WTC11 (cell line): Measurements from ENCODE around the gene ADAM19. TPM values are rescaled to one million over a fixed set of nuclear protein-coding genes. Genes with fewer than 3 reads are reported as not detected.

Experiments used
- ATAC-seq: fragments of 200-7000 bp; cut with Tn5 transposase; 2 replicates; pipeline ENCODE4 v1.10.0; 2021; ENCODE audit warnings: mild to moderate bottlenecking, moderate library complexity
- CTCF ChIA-PET: fragments of 300-600 bp; sonication (Branson Sonifier 250); formaldehyde crosslinking; loops from one replicate; lab custom pipeline; 2021; ENCODE audit warnings: antibody characterized with exemption; lab: Charles Lee
- POLR2A ChIA-PET: fragments of 350-600 bp; sonication (Branson Sonifier 250); formaldehyde crosslinking; loops from one replicate; lab custom pipeline; 2021; ENCODE audit warnings: antibody characterized with exemption; lab: Charles Lee
- DNase-seq: peaks from one replicate; pipeline ENCODE4 v3.0.0; 2021; ENCODE audit warnings: low spot score
- H3K27ac Mint-ChIP-seq: 2 replicates; pipeline ENCODE4 v1.8.0; 2021; ENCODE audit warnings: mixed read lengths
- H3K27me3 Mint-ChIP-seq: 2 replicates; pipeline ENCODE4 v1.8.0; 2021; ENCODE audit warnings: low read depth, mild to moderate bottlenecking, moderate library complexity, mixed read lengths
- H3K36me3 Mint-ChIP-seq: 2 replicates; pipeline ENCODE4 v1.8.0; 2021; ENCODE audit warnings: mixed read lengths
- H3K4me1 Mint-ChIP-seq: 2 replicates; pipeline ENCODE4 v1.8.0; 2022; ENCODE audit warnings: mixed read lengths
- H3K4me3 Mint-ChIP-seq: 2 replicates; pipeline ENCODE4 v1.8.0; 2021; ENCODE audit warnings: mild to moderate bottlenecking, moderate library complexity, mixed read lengths
- H3K9me3 Mint-ChIP-seq: 2 replicates; pipeline ENCODE4 v1.8.0; 2021; ENCODE audit warnings: mixed read lengths
- CBFB ChIP-seq: sonication (generic); formaldehyde crosslinking; IDR thresholded peaks from 2 replicates; pipeline ENCODE4 v1.8.1; 2022; ENCODE audit warnings: mild to moderate bottlenecking, low read depth, missing genetic modification reagents
- CDX4 ChIP-seq: fragments of 250-450 bp; sonication (Bioruptor Pico); IDR thresholded peaks from 2 replicates; pipeline ENCODE4 v1.9.0; 2021; ENCODE audit warnings: moderate library complexity, mild to moderate bottlenecking, inconsistent platforms, borderline replicate concordance
- CREM ChIP-seq: sonication (generic); formaldehyde crosslinking; IDR thresholded peaks from 2 replicates; pipeline ENCODE4 v1.8.1; 2022; ENCODE audit warnings: mild to moderate bottlenecking, missing genetic modification reagents, moderate library complexity
- E2F5 ChIP-seq: sonication (generic); formaldehyde crosslinking; IDR thresholded peaks from 2 replicates; pipeline ENCODE4 v1.8.1; 2022; ENCODE audit warnings: mild to moderate bottlenecking, moderate library complexity, missing genetic modification reagents
- ESRRA ChIP-seq: sonication (generic); formaldehyde crosslinking; IDR thresholded peaks from 2 replicates; pipeline ENCODE4 v1.8.1; 2022; ENCODE audit warnings: mild to moderate bottlenecking, missing genetic modification reagents, borderline replicate concordance
- FOXP1 ChIP-seq: sonication (generic); formaldehyde crosslinking; IDR thresholded peaks from 2 replicates; pipeline ENCODE4 v1.8.0; 2022; ENCODE audit warnings: missing genetic modification reagents, mild to moderate bottlenecking, moderate library complexity, borderline replicate concordance
- GTF2I ChIP-seq: fragments of 250-450 bp; sonication (Bioruptor Pico); conservative IDR thresholded peaks from 2 replicates; pipeline ENCODE4 v1.4.0; 2021; ENCODE audit warnings: mild to moderate bottlenecking
- HMGA2 ChIP-seq: fragments of 250-450 bp; sonication (Bioruptor Pico); IDR thresholded peaks from 2 replicates; pipeline ENCODE4 v1.4.0; 2021; ENCODE audit warnings: mild to moderate bottlenecking, moderate library complexity
- JUN ChIP-seq: sonication (generic); formaldehyde crosslinking; IDR thresholded peaks from 2 replicates; pipeline ENCODE4 v1.8.0; 2023; ENCODE audit warnings: mild to moderate bottlenecking, missing genetic modification reagents
- NFATC4 ChIP-seq: fragments of 250-450 bp; sonication (Bioruptor Pico); IDR thresholded peaks from 2 replicates; pipeline ENCODE4 v1.9.0; 2021; ENCODE audit warnings: mild to moderate bottlenecking
- NFYB ChIP-seq: sonication (generic); formaldehyde crosslinking; conservative IDR thresholded peaks from 2 replicates; pipeline ENCODE4 v1.8.0; 2022; ENCODE audit warnings: low read depth, missing genetic modification reagents
- PRDM15 ChIP-seq: sonication (generic); formaldehyde crosslinking; IDR thresholded peaks from 2 replicates; pipeline ENCODE4 v1.8.0; 2022; ENCODE audit warnings: missing genetic modification reagents
- PREB ChIP-seq: sonication (generic); formaldehyde crosslinking; IDR thresholded peaks from 2 replicates; pipeline ENCODE4 v1.8.1; 2022; ENCODE audit warnings: mild to moderate bottlenecking, missing genetic modification reagents, moderate library complexity, borderline replicate concordance
- RELA ChIP-seq: sonication (generic); formaldehyde crosslinking; IDR thresholded peaks from 2 replicates; pipeline ENCODE4 v1.8.1; 2022; ENCODE audit warnings: missing genetic modification reagents, mild to moderate bottlenecking, borderline replicate concordance
- SMAD4 ChIP-seq: sonication (generic); formaldehyde crosslinking; IDR thresholded peaks from 2 replicates; pipeline ENCODE4 v1.8.0; 2022; ENCODE audit warnings: mild to moderate bottlenecking, missing genetic modification reagents
- STAT6 ChIP-seq: sonication (generic); formaldehyde crosslinking; conservative IDR thresholded peaks from 2 replicates; pipeline ENCODE4 v1.8.1; 2023; ENCODE audit warnings: mild to moderate bottlenecking, low read depth, missing genetic modification reagents, moderate library complexity
- ZNF281 ChIP-seq: sonication (generic); formaldehyde crosslinking; IDR thresholded peaks from 2 replicates; pipeline ENCODE4 v1.8.0; 2023; ENCODE audit warnings: mild to moderate bottlenecking, missing genetic modification reagents
- ZNF532 ChIP-seq: fragments of 250-450 bp; sonication (Bioruptor Pico); IDR thresholded peaks from 2 replicates; pipeline ENCODE4 v1.9.0; 2021; ENCODE audit warnings: mild to moderate bottlenecking, borderline replicate concordance
- total RNA-seq: library from RNA; stranded (reverse); gene quantifications from 3 replicates; pipeline ENCODE4 v1.2.3, GENCODE V29; 2021

ADAM19 gene
- total RNA-seq, 1 experiment from 2014 or later, result 28.6 TPM

- POLR2A ChIA-PET, result no interaction called here
- Mint-ChIP-seq H3K36me3 (no peaks in the 10 kb centered on the region), H3K27ac (no peak overlapping the region), H3K4me3 (no peak overlapping the region), H3K27me3 (no peaks in the 10 kb centered on the region), H3K4me1 (no peaks in the 10 kb centered on the region; the same call in 1 of the 2 replicates), H3K9me3 (0 out of 2 replicates have a peak, but pooled peaks cover 3% of the 10 kb centered on the region)
- DNase-seq, result no peak
- no peak for ATAC-seq
- TF ChIP-seq HMGA2 (CRISPR knock-in tag), result no peak
- TF ChIP-seq E2F5 (CRISPR knock-in tag), result no peak
- TF ChIP-seq CBFB (CRISPR knock-in tag), result no peak
- no peak for TF ChIP-seq ZNF281 (CRISPR knock-in tag)
- TF ChIP-seq NFYB (CRISPR knock-in tag), result no peak
- TF ChIP-seq CDX4 (CRISPR knock-in tag), result no peak
- TF ChIP-seq STAT6 (CRISPR knock-in tag), result no peak
- TF ChIP-seq ESRRA, result no peak
- TF ChIP-seq PRDM15 (CRISPR knock-in tag), result no peak
- no peak for TF ChIP-seq CREM (CRISPR knock-in tag)
- no peak for TF ChIP-seq GTF2I (CRISPR knock-in tag)
- TF ChIP-seq JUN (CRISPR knock-in tag), result no peak
- TF ChIP-seq NFATC4 (CRISPR knock-in tag), result no peak
- TF ChIP-seq ZNF532 (CRISPR knock-in tag), result no peak
- TF ChIP-seq PREB (CRISPR knock-in tag), result no peak
- TF ChIP-seq RELA, result no peak
- TF ChIP-seq SMAD4 (CRISPR knock-in tag), result no peak
- TF ChIP-seq FOXP1 (CRISPR knock-in tag), result no peak
- CTCF ChIA-PET, result no interaction called here
Observed at GRCh38 chr5:157607371-157608161, 32.0 kb upstream of the ADAM19 start.
